GM13977 (cell line): Measurements from ENCODE around the gene IQCM.

Source experiments
- DNase-seq: peaks from one replicate; pipeline ENCODE4 v3.0.0; 2012; ENCODE audit warnings: low spot score
- CTCF ChIP-seq: IDR thresholded peaks from 2 replicates; pipeline ENCODE4 v1.5.1; 2012; ENCODE audit warnings: mild to moderate bottlenecking, control low read depth; ENCODE audit not compliant: insufficient read depth; ENCODE audit errors: extremely low read depth, missing control alignments
- in situ Hi-C: fragments of 300-500 bp; cut with MboI; formaldehyde crosslinking; loops from one replicate; pipeline ENCODE4 v1.12.0; 2022; ENCODE audit warnings: low sequenced_read_pairs, low pct_unique_long_range_greater_than_20kb, mixed read lengths, inconsistent platforms; ENCODE audit not compliant: unreplicated experiment

The IQCM gene

GRCh38 chr4:149409146-149409545 is 406.5 kb downstream of the IQCM start:
- no peak for TF ChIP-seq CTCF
- in situ Hi-C loops: no loop called here
- DNase-seq: no peak

GRCh38 chr4:149404143-149404542 is 411.5 kb downstream of the IQCM start:
- TF ChIP-seq CTCF: no peak
- in situ Hi-C loops: no loop called here

GRCh38 chr4:149403081-149403480 is 412.6 kb downstream of the IQCM start:
- DNase-seq: no peak
- in situ Hi-C loops: no loop called here
- TF ChIP-seq CTCF: no peak

More at GRCh38 chr4:149404143-149404542, 411.5 kb downstream of the IQCM start:
- DNase-seq: no peak

- in situ Hi-C loops: no loop called here
- DNase-seq: no peak
- TF ChIP-seq CTCF: no peak
Measured at GRCh38 chr4:149398993-149399392, 416.6 kb downstream of the IQCM start.

- in situ Hi-C loops: loop anchor here (25.0 kb wide), 1 partner anchor 516 kb away; no protein-coding TSS in a partner anchor
Measured at GRCh38 chr4:149370785-149371420, 444.7 kb downstream of the IQCM start.

GRCh38 chr4:149370002-149370401 is 445.6 kb downstream of the IQCM start:
- in situ Hi-C loops: loop anchor here (25.0 kb wide), 1 partner anchor 517 kb away; no protein-coding TSS in a partner anchor
- TF ChIP-seq CTCF: no peak
- no peak for DNase-seq

More at GRCh38 chr4:149370785-149371420, 444.7 kb downstream of the IQCM start:
- peak; percentile 45 for TF ChIP-seq CTCF
- DNase-seq: peak; percentile 25
